Muscle layer of colon (tissue), 2 donors: ENCODE data around the gene NPM3.
"Not testable (repeated sequence)": the region's sequence is repeated elsewhere in the genome, so short reads cannot be mapped to it uniquely, and the experiment has no call there.

Source experiments
- H3K27ac ChIP-seq: one replicate; pipeline ENCODE4 v1.7.0; 2013; ENCODE audit warnings: low read depth, mild to moderate bottlenecking, low read length, moderate library complexity
- H3K27me3 ChIP-seq, 2 donors: one replicate each; pipeline ENCODE4 v1.7.0; 2013; ENCODE audit warnings: low read length in 2 of 2, mild to moderate bottlenecking in 2 of 2; ENCODE audit not compliant: insufficient read depth in 2 of 2, control insufficient read depth in 1 of 2
- H3K36me3 ChIP-seq: one replicate; pipeline ENCODE4 v1.7.0; 2013; ENCODE audit warnings: mild to moderate bottlenecking, low read length; ENCODE audit not compliant: insufficient read depth
- H3K4me1 ChIP-seq: one replicate; pipeline ENCODE4 v1.7.0; 2013; ENCODE audit warnings: mild to moderate bottlenecking, low read length; ENCODE audit not compliant: insufficient read depth
- H3K4me3 ChIP-seq, 2 donors: one replicate each; pipeline ENCODE4 v1.7.0; 2013; ENCODE audit warnings: low read length in 2 of 2, low read depth in 1 of 2, mild to moderate bottlenecking in 1 of 2, moderate library complexity in 1 of 2
- H3K9ac ChIP-seq: one replicate; pipeline ENCODE4 v1.7.0; 2013; ENCODE audit warnings: low read length
- H3K9me3 ChIP-seq: one replicate; pipeline ENCODE4 v1.7.0; 2013; ENCODE audit warnings: mild to moderate bottlenecking, low read length
- donor health status: abdominal sarcoma.
- donor health status: Adenocarcinoma of cecum.

The NPM3 gene

GRCh38 chr10:101793526-101793925 is 10.3 kb upstream of the NPM3 start:
- H3K27ac ChIP-seq: no peak overlapping the region
- H3K4me3 ChIP-seq: no peak overlapping the region
- H3K9ac ChIP-seq: no peak overlapping the region
- H3K4me1 ChIP-seq: no peaks in the 10 kb centered on the region
- H3K36me3 ChIP-seq: peaks cover 67% of the 10 kb centered on the region
- no peaks in the 10 kb centered on the region for H3K9me3 ChIP-seq
- no peaks in the 10 kb centered on the region for H3K27me3 ChIP-seq

GRCh38 chr10:101789686-101790085 is 6.4 kb upstream of the NPM3 start:
- Histone ChIP-seq H3K9me3 (no peaks in the 10 kb centered on the region), H3K4me1 (no peaks in the 10 kb centered on the region), H3K27ac (no peak overlapping the region), H3K36me3 (peaks cover 70% of the 10 kb centered on the region), H3K27me3 (no peaks in the 10 kb centered on the region), H3K4me3 (no peak overlapping the region), H3K9ac (no peak overlapping the region)

GRCh38 chr10:101789231-101789630 is 6.0 kb upstream of the NPM3 start:
- not testable (repeated sequence) for H3K9me3 ChIP-seq, H3K4me3 ChIP-seq, H3K4me1 ChIP-seq, H3K9ac ChIP-seq, H3K27me3 ChIP-seq, H3K27ac ChIP-seq
- H3K36me3 ChIP-seq: peaks cover 67% of the 10 kb centered on the region

- H3K27me3 ChIP-seq: no peaks in the 10 kb centered on the region
- H3K9ac ChIP-seq: no peak overlapping the region
- H3K36me3 ChIP-seq: peaks cover 45% of the 10 kb centered on the region
- H3K9me3 ChIP-seq: no peaks in the 10 kb centered on the region
- H3K4me3 ChIP-seq: no peak overlapping the region
- no peak overlapping the region for H3K27ac ChIP-seq
- H3K4me1 ChIP-seq: peaks cover 21% of the 10 kb centered on the region
Observed at GRCh38 chr10:101785801-101786200, 2.6 kb upstream of the NPM3 start.

- H3K27ac ChIP-seq: no peak overlapping the region
- no peak overlapping the region for H3K4me3 ChIP-seq
- H3K27me3 ChIP-seq: peaks cover 2 to 10% of the 10 kb centered on the region in 2 donors
- H3K9ac ChIP-seq: no peak overlapping the region
- H3K4me1 ChIP-seq: peaks cover 29% of the 10 kb centered on the region
- peaks cover 42% of the 10 kb centered on the region for H3K36me3 ChIP-seq
- no peaks in the 10 kb centered on the region for H3K9me3 ChIP-seq
Observed at GRCh38 chr10:101784558-101784957, 1.3 kb upstream of the NPM3 start.

GRCh38 chr10:101783736-101784118 is 481 bp upstream of the NPM3 start:
- Histone ChIP-seq H3K27me3 (peaks cover 6 to 19% of the 10 kb centered on the region in 2 donors), H3K4me1 (peaks cover 37% of the 10 kb centered on the region), H3K4me3 (peak overlapping the region; percentile 58 to 76), H3K36me3 (peaks cover 34% of the 10 kb centered on the region), H3K9ac (no peak overlapping the region), H3K9me3 (no peaks in the 10 kb centered on the region), H3K27ac (peak overlapping the region; percentile 40)

GRCh38 chr10:101781984-101782810 is 1.0 kb downstream of the NPM3 start:
- Histone ChIP-seq H3K27ac (no peak overlapping the region), H3K4me3 (peak overlapping the region; percentile 58 to 76)

GRCh38 chr10:101781655-101781983 is 1.6 kb downstream of the NPM3 start:
- Histone ChIP-seq H3K9ac (no peak overlapping the region), H3K9me3 (no peaks in the 10 kb centered on the region), H3K27ac (no peak overlapping the region), H3K36me3 (peaks cover 16% of the 10 kb centered on the region), H3K27me3 (peaks cover 18 to 40% of the 10 kb centered on the region in 2 donors), H3K4me1 (peaks cover 38% of the 10 kb centered on the region), H3K4me3 (no peak overlapping the region)

More at GRCh38 chr10:101781984-101782810, 1.0 kb downstream of the NPM3 start:
- Histone ChIP-seq H3K4me1 (peaks cover 38% of the 10 kb centered on the region), H3K36me3 (peaks cover 22% of the 10 kb centered on the region), H3K9me3 (no peaks in the 10 kb centered on the region), H3K27me3 (peaks cover 13 to 34% of the 10 kb centered on the region in 2 donors), H3K9ac (peak overlapping the region; percentile 34)

GRCh38 chr10:101780818-101781654 is 2.2 kb downstream of the NPM3 start:
- H3K9ac ChIP-seq: no peak overlapping the region
- no peak overlapping the region for H3K27ac ChIP-seq
- H3K4me1 ChIP-seq: peaks cover 38% of the 10 kb centered on the region

GRCh38 chr10:101780187-101780817 is 2.9 kb downstream of the NPM3 start:
- H3K36me3 ChIP-seq: peaks cover 5% of the 10 kb centered on the region
- no peak overlapping the region for H3K9ac ChIP-seq
- no peaks in the 10 kb centered on the region for H3K9me3 ChIP-seq
- peaks cover 38% of the 10 kb centered on the region for H3K4me1 ChIP-seq
- H3K27ac ChIP-seq: no peak overlapping the region
- H3K27me3 ChIP-seq: peaks cover 20 to 49% of the 10 kb centered on the region in 2 donors
- peak overlapping the region in 1 of 2 donors; percentile 58 for H3K4me3 ChIP-seq

More at GRCh38 chr10:101780818-101781654, 2.2 kb downstream of the NPM3 start:
- Histone ChIP-seq H3K9me3 (no peaks in the 10 kb centered on the region), H3K36me3 (peaks cover 13% of the 10 kb centered on the region), H3K27me3 (peaks cover 19 to 45% of the 10 kb centered on the region in 2 donors), H3K4me3 (no peak overlapping the region)

- peaks cover 38% of the 10 kb centered on the region for H3K4me1 ChIP-seq
- peaks cover 5% of the 10 kb centered on the region for H3K36me3 ChIP-seq
- H3K9ac ChIP-seq: no peak overlapping the region
- peak overlapping the region; percentile 29 to 58 for H3K4me3 ChIP-seq
- H3K27ac ChIP-seq: no peak overlapping the region
- no peaks in the 10 kb centered on the region for H3K9me3 ChIP-seq
- peaks cover 26 to 55% of the 10 kb centered on the region in 2 donors for H3K27me3 ChIP-seq
Observed at GRCh38 chr10:101779544-101780186, 3.6 kb downstream of the NPM3 start.
